Fibroblast of pulmonary artery (primary cell): ENCODE data around the gene ABT1.

Experiments used
- DNase-seq: peaks from one replicate; pipeline ENCODE4 v3.0.0-alpha.2; 2010; ENCODE audit warnings: low read depth
- H3K4me3 ChIP-seq: replicated peaks from 2 replicates; pipeline ENCODE4 v1.5.1; 2011; ENCODE audit warnings: low read depth, mild to moderate bottlenecking, control low read depth, low read length, moderate library complexity
- TF ChIP-seq, protein P1 (sequence below): IDR thresholded peaks from 2 replicates; pipeline ENCODE4 v1.5.1; 2011; ENCODE audit warnings: mild to moderate bottlenecking, control low read depth, low read length, inconsistent platforms; ENCODE audit errors: missing control alignments

The ABT1 gene

DNA sequence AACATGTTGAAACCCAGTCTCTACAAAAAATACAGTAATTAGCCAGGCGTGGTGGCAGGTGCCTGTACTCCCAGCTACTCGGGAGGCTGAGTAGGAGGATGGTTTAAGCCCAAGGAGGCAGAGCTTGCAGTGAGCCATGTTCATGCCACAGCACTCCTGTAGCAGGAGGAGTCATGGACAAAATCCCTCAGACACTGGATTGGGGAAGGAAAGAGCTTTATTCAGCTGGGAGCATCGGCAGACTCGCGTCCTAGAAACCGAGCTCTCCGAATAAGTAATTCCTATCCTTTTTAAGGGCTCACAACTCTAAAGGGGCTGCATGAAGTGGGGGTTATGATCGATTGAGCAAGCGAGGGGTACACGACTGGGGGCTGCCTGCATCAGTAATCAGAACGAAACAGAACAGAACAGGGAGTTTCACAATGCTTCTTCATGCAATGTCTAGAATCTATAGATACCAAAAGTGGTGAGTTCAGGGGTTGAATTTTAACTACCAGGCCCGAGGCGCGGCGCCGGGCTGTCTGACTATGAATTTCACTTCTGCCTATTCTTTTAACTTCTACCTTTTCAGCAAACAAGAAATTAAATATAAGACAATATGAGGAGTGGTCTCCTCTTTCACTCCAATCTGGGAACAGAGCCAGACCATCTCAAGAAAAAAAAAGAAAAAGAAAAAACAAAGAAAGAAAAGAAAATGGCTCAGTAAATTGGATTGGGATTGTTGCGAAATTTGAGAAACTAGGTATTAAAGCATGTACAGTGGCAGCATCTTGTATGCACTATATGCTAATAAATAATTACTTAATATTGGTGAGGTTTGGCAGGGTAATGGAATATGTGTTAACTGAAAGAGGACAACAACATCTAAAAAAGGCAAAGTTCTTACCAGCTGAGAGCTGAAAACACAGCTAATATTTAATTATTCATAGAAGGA lies 35.0 kb upstream of the ABT1 start:
- TF ChIP-seq, protein P1, sequence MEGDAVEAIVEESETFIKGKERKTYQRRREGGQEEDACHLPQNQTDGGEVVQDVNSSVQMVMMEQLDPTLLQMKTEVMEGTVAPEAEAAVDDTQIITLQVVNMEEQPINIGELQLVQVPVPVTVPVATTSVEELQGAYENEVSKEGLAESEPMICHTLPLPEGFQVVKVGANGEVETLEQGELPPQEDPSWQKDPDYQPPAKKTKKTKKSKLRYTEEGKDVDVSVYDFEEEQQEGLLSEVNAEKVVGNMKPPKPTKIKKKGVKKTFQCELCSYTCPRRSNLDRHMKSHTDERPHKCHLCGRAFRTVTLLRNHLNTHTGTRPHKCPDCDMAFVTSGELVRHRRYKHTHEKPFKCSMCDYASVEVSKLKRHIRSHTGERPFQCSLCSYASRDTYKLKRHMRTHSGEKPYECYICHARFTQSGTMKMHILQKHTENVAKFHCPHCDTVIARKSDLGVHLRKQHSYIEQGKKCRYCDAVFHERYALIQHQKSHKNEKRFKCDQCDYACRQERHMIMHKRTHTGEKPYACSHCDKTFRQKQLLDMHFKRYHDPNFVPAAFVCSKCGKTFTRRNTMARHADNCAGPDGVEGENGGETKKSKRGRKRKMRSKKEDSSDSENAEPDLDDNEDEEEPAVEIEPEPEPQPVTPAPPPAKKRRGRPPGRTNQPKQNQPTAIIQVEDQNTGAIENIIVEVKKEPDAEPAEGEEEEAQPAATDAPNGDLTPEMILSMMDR = no peak
- no peak for DNase-seq

DNA sequence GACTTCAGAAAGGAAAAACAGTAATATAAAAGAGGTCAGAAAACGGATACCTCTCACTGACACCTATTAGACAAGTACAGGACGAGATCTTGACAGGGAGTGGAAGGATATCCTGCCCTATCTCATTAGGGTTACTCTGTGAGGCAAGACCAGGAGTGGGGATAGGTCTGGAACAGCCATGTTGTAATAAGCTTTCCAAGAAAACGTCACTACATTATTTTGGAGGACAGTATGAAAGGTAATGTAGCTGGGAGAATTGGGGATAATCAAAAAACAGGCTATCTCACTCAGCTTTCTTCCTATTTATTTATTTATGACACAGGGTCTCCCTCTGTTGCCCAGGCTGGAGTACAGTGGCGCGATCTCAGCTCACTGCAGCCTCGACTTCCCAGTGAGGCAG lies 33.3 kb upstream of the ABT1 start:
- TF ChIP-seq, protein P1 = no peak
- DNase-seq = no peak
- H3K4me3 ChIP-seq = no peak overlapping the region

More for the DNA sequence above, 35.0 kb upstream of the ABT1 start:
- H3K4me3 ChIP-seq = no peak overlapping the region

DNA sequence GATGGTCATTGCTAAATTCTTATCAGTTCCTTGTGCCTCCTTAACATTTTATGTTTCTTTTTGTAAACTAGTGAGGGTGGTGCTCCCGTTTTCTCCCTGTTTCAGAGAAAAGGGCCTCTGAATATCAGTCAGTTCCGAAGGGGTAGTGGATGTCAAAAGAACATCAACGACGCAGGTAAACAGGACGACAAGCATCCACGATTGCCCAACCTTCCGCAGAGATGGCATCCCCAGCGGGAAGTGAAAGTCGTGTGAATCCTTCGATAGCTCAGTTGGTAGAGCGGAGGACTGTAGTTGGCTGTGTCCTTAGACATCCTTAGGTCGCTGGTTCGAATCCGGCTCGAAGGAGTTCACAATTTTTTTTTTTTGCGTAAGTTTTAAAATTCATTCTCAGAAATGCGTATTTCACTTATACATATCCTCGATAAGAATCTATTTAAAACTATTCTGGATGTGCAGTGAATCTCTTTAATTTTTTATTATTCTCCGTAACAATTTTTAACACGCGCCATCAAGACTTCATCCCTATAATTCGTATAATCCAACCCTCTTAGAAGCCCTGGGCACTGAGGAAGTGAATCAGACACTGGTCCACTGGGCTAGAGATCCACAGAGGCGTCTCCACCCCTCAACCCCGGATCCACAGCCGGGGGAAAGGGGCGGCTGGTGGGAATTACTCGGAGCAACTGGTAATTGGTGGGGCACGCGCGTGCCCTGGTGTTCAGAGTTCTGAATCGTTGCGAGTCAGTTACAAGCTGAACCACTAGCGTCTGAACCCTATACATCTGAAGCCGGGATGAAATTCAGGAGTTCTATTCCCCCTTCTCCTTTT lies 27.9 kb upstream of the ABT1 start:
- peak; percentile 96 for DNase-seq
- peak overlapping the region; percentile 72 for H3K4me3 ChIP-seq
- TF ChIP-seq, protein P1 = peak; percentile 29

DNA sequence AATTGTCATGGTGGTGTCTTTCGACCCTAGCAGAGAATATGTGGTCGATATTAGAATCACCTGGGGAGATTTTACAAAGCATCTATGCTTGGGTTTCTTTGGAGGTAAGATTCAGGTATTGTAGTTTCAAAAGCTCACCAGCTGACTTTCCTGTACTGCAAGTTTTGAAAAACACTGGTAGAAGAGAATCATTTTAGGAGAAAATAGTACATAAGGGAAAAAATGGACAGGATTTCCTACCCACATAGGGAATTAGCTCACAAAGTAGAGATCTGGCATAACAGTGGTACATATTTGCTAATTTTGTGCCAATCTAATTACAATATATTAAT lies 27.4 kb upstream of the ABT1 start:
- TF ChIP-seq, protein P1 = no peak
- DNase-seq = no peak
- peak overlapping the region; percentile 72 for H3K4me3 ChIP-seq

DNA sequence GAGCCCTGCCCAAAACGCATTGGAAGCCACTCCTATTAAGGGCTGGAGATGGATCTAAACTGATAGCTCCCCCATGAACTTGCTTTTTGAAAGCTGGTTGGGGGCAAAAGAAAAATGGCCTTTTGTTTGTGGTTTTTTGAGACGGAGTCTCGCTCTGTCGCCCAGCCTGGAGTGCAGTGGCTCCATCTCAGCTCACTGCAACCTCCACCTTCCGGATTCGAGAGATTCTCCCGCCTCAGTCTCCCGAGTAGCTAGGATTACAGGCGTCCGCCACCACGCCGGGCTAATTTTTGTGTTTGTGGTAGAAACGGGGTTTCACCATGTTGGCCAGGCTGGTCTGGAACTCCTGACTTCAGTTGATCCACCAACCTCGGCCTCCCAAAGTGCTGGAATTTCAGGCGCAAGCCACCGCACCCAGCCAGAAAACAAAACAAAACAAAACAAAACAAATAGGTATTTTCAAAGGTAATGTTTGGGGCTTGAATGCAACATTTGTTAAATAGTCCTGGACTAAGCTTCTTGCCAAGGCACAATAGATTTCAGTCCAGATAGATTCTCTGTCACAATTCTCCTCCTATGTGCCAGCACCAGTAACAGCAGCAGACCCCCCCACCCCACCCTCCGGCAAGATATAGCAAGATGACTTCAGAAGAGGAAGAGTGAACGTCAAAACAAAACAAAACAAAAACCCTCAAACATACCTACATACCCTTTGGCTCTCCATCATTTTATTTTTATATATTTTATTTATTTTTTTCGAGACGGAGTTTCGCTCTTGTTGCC lies 26.5 kb upstream of the ABT1 start:
- TF ChIP-seq, protein P1 = no peak
- no peak for DNase-seq

DNA sequence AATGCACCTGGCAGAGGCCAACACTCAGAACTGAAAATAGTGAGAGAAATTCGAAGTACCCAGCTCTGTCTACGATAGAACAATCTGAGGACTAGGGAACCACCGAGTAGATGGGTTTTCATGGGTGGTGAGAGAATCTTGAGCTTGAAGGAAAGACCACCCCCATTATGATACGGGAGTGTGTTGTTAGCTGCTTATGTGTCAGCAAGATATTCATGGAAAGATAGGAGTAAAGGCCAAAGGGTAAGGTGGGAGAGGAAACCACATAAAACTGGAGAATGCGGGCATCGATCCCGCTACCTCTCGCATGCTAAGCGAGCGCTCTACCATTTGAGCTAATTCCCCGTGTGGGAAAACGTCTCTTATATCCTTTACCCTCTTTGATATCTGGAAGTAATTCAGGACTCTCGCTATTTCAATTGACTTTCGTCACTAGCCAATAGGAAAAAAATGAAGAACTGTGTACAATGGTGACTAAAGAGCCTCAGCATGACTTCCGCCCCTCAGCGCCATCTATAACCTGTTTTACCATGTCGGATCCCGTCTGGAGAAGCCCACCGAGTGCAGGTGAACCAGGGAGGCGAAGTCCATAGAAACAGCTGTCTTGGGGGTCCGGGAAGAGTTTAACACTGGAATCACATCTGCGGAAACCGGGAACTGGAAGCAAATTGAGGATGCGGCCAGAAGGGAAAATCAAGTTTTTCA lies 25.0 kb upstream of the ABT1 start:
- peak; percentile 90 for DNase-seq
- H3K4me3 ChIP-seq = peak overlapping the region; percentile 65
- TF ChIP-seq, protein P1 = no peak

More for the DNA sequence above, 26.5 kb upstream of the ABT1 start:
- no peak overlapping the region for H3K4me3 ChIP-seq
